ENCODE data around the gene KEL. TPM values are rescaled to one million over a fixed set of nuclear protein-coding genes. Genes with fewer than 3 reads are reported as not detected.
"Not testable (repeated sequence)": the region's sequence is repeated elsewhere in the genome, so short reads cannot be mapped to it uniquely, and the experiment has no call there.

KEL gene
- total and polyA plus RNA-seq, 2 experiments from 2014 or later: 9.3 to 12.6 TPM

GRCh38 chr7:142984297-142984696 is 22.1 kb upstream of the KEL start:
- no peaks in the 10 kb centered on the region for H3K4me1 ChIP-seq (ENCODE audit: low read depth)
- no peak overlapping the region for H3K27ac ChIP-seq
- H3K9me3 ChIP-seq (ENCODE audit: low read depth): no peaks in the 10 kb centered on the region
- no peaks in the 10 kb centered on the region for H3K36me3 ChIP-seq
- no peak overlapping the region for H3K4me3 ChIP-seq
- no peak for TF ChIP-seq CTCF (IDR thresholded peaks at IDR 0.05; ENCODE audit: low read depth, low read length)
- no peaks in the 10 kb centered on the region for H3K27me3 ChIP-seq
- DNase-seq (ENCODE audit: low read depth in 1 of 2, low spot score in 1 of 2): no peak

GRCh38 chr7:142983825-142984224 is 21.7 kb upstream of the KEL start:
- no peak overlapping the region for H3K4me3 ChIP-seq
- no peaks in the 10 kb centered on the region for H3K4me1 ChIP-seq (ENCODE audit: low read depth)
- no peaks in the 10 kb centered on the region for H3K36me3 ChIP-seq
- H3K9me3 ChIP-seq (ENCODE audit: low read depth): no peaks in the 10 kb centered on the region
- no peak overlapping the region for H3K27ac ChIP-seq
- DNase-seq (ENCODE audit: low read depth in 1 of 2, low spot score in 1 of 2): no peak
- H3K27me3 ChIP-seq: no peaks in the 10 kb centered on the region
- TF ChIP-seq CTCF (IDR thresholded peaks at IDR 0.05; ENCODE audit: low read depth, low read length): no peak

- H3K27me3 ChIP-seq; H3K36me3 ChIP-seq; DNase-seq (ENCODE audit: low read depth in 1 of 2, low spot score in 1 of 2); H3K9me3 ChIP-seq (ENCODE audit: low read depth); H3K4me1 ChIP-seq (ENCODE audit: low read depth); H3K27ac ChIP-seq; H3K4me3 ChIP-seq: not testable (repeated sequence)
Measured at GRCh38 chr7:142978402-142978801, 16.2 kb upstream of the KEL start.

GRCh38 chr7:142974626-142975025 is 12.5 kb upstream of the KEL start:
- H3K9me3 ChIP-seq (ENCODE audit: low read depth): no peaks in the 10 kb centered on the region
- DNase-seq (ENCODE audit: low read depth in 1 of 2, low spot score in 1 of 2): no peak
- H3K27ac ChIP-seq: no peak overlapping the region
- no peaks in the 10 kb centered on the region for H3K27me3 ChIP-seq
- H3K36me3 ChIP-seq: no peaks in the 10 kb centered on the region
- no peak overlapping the region for H3K4me3 ChIP-seq
- H3K4me1 ChIP-seq (ENCODE audit: low read depth): no peaks in the 10 kb centered on the region
- no peak for TF ChIP-seq CTCF (IDR thresholded peaks at IDR 0.05; ENCODE audit: low read depth, low read length)

- H3K27ac ChIP-seq: no peak overlapping the region
- H3K4me1 ChIP-seq (ENCODE audit: low read depth): no peaks in the 10 kb centered on the region
- H3K36me3 ChIP-seq: no peaks in the 10 kb centered on the region
- H3K4me3 ChIP-seq: no peak overlapping the region
- H3K27me3 ChIP-seq: no peaks in the 10 kb centered on the region
- no peak for TF ChIP-seq CTCF (IDR thresholded peaks at IDR 0.05; ENCODE audit: low read depth, low read length)
- no peak for DNase-seq (ENCODE audit: low read depth in 1 of 2, low spot score in 1 of 2)
- no peaks in the 10 kb centered on the region for H3K9me3 ChIP-seq (ENCODE audit: low read depth)
Measured at GRCh38 chr7:142969183-142969582, 7.0 kb upstream of the KEL start.

GRCh38 chr7:142968229-142968628 is 6.1 kb upstream of the KEL start:
- H3K36me3 ChIP-seq: no peaks in the 10 kb centered on the region

More at GRCh38 chr7:142968229-142968628, 6.1 kb upstream of the KEL start:
- no peak overlapping the region for H3K27ac ChIP-seq
- H3K4me1 ChIP-seq (ENCODE audit: low read depth): peaks cover 4% of the 10 kb centered on the region
- no peaks in the 10 kb centered on the region for H3K27me3 ChIP-seq
- H3K9me3 ChIP-seq (ENCODE audit: low read depth): no peaks in the 10 kb centered on the region
- TF ChIP-seq CTCF (IDR thresholded peaks at IDR 0.05; ENCODE audit: low read depth, low read length): no peak
- no peak overlapping the region for H3K4me3 ChIP-seq
- DNase-seq (ENCODE audit: low read depth in 1 of 2, low spot score in 1 of 2): no peak

All from cardiac muscle cell (in vitro differentiated cells and primary cell).